ENCODE measurements around the gene NRAP.

GRCh38 chr10:113683300-113683699, 19.5 kb upstream of the NRAP start:
- TF ChIP-seq CTCF (conservative IDR thresholded peaks at IDR 0.05; ENCODE audit: low read depth in 2 of 2) (no peak), EZH2phosphoT487 (IDR thresholded peaks at IDR 0.05; ENCODE audit: unreplicated experiment) (no peak), EZH2 (IDR thresholded peaks at IDR 0.05; ENCODE audit: low read depth, unreplicated experiment) (no peak), POLR2AphosphoS5 (IDR thresholded peaks at IDR 0.05; ENCODE audit: low read depth) (no peak), JUNB (IDR thresholded peaks at IDR 0.05; ENCODE audit: unreplicated experiment) (no peak), CREB1 (CRISPR knock-in tag; IDR thresholded peaks at IDR 0.05; ENCODE audit: low read depth) (no peak), NANOG (IDR thresholded peaks at IDR 0.05; ENCODE audit: borderline replicate concordance) (no peak), REST (IDR thresholded peaks at IDR 0.05; ENCODE audit: unreplicated experiment) (no peak)

All from GM23338 (cell line).